ENCODE measurements around the gene ERMP1. TPM values are rescaled to one million over a fixed set of nuclear protein-coding genes. Genes with fewer than 3 reads are reported as not detected.

The ERMP1 gene
- total and polyA plus RNA-seq, 10 of the 15 experiments (the other 5 are each of a cell fraction or from before 2014, with no cell fraction given): 2.4 to 42.1 (median 8.1) TPM

- H3K4me1 ChIP-seq (ENCODE audit: control insufficient read depth, insufficient read depth, low read length): no peaks in the 10 kb centered on the region
- in situ Hi-C loops (cut with MboI) (no loop called here), intact Hi-C loops (cut with micrococcal nuclease; ENCODE audit: unreplicated experiment) (no loop called here)
- ChIA-PET CTCF (interaction anchor here (1.0 to 4.3 kb wide), 5 partner anchors 12 to 234 kb away, joined by 3 to 23 read pairs (median 4); partner anchors contain the start of gene ERMP1), POLR2A (interaction anchor here (1.1 to 3.8 kb wide), 2 partner anchors 10 to 12 kb away, joined by 3 to 17 read pairs; partner anchors contain the start of gene ERMP1), RAD21 (ENCODE audit: unreplicated experiment) (interaction anchor here (0.7 to 1.4 kb wide), 3 partner anchors 12 to 197 kb away, joined by 3 read pairs; no protein-coding TSS in a partner anchor), SMC1A (ENCODE audit: uncharacterized antibody, unreplicated experiment) (interaction anchor here (0.6 to 4.3 kb wide), 7 partner anchors 9 to 1062 kb away, joined by 3 to 41 read pairs (median 5); partner anchors contain the start of gene ERMP1)
- H3K36me3 ChIP-seq (ENCODE audit: control insufficient read depth in 2 of 2, insufficient read depth in 2 of 2, low read length in 1 of 2): peaks cover 2 to 14% of the 10 kb centered on the region in 2 experiments
- H3K4me3 ChIP-seq: no peak overlapping the region
- DNase-seq (ENCODE audit: low read depth, low spot score) (no peak), ATAC-seq (peak; percentile 73), FAIRE-seq (no peak)
- peak overlapping the region; percentile 30; the same call in 1 of the 2 replicates for H3K27ac ChIP-seq (ENCODE audit: control insufficient read depth, insufficient read depth)
- H3K9me3 ChIP-seq (replicated peaks; ENCODE audit: control insufficient read depth, insufficient read depth, low read length): no peaks in the 10 kb centered on the region
- H3K79me2 ChIP-seq (ENCODE audit: control insufficient read depth, insufficient read depth, low read length): no peaks in the 10 kb centered on the region
- no peak overlapping the region for H3K9ac ChIP-seq (ENCODE audit: control insufficient read depth, insufficient read depth, low read length)
- no peak overlapping the region for H2AFZ ChIP-seq (ENCODE audit: control insufficient read depth, low read depth, low read length)
- 33% methylated on average over 1 of the region's 1 CpG for WGBS (ENCODE audit: insufficient coverage, insufficient replicate concordance, low lambda C conversion rate, missing lambda C conversion rate)
- no peak overlapping the region for H3K4me2 ChIP-seq (ENCODE audit: control insufficient read depth, insufficient read depth)
- H3K27me3 ChIP-seq (replicated peaks in 1 of 2; ENCODE audit: control insufficient read depth in 2 of 2, insufficient read depth in 2 of 2, low read length in 1 of 2): no peaks in the 10 kb centered on the region
- H4K20me1 ChIP-seq (ENCODE audit: control insufficient read depth, insufficient read depth): no peaks in the 10 kb centered on the region
- BruUV-seq (replicated peaks): no TSS peak
- no peak for TF ChIP-seq SPI1 (IDR thresholded peaks at IDR 0.05; ENCODE audit: borderline replicate concordance, insufficient read depth, low read depth, low read length)
- 0 out of 2 replicates have a peak, but pooled peaks have one; percentile 36 for TF ChIP-seq ZNF24 (IDR thresholded peaks at IDR 0.05)
- no peak for TF ChIP-seq SMAD5 (IDR thresholded peaks at IDR 0.05; ENCODE audit: low read depth)
- TF ChIP-seq RFX5 (IDR thresholded peaks at IDR 0.05; ENCODE audit: low read depth, low read length): no peak
- no peak for TF ChIP-seq ASH2L (IDR thresholded peaks at IDR 0.05; ENCODE audit: borderline replicate concordance, low read depth)
- TF ChIP-seq LARP7 (IDR thresholded peaks at IDR 0.05): no peak
- no peak for TF ChIP-seq ZNF687 (IDR thresholded peaks at IDR 0.05)
- TF ChIP-seq E2F4 (IDR thresholded peaks at IDR 0.05; ENCODE audit: low read depth, low read length): no peak
- TF ChIP-seq HDGF (IDR thresholded peaks at IDR 0.05): no peak
- no peak for TF ChIP-seq SIX5 (IDR thresholded peaks at IDR 0.05; ENCODE audit: low read depth, low read length, severe bottlenecking)
- no peak for TF ChIP-seq HDAC6 (IDR thresholded peaks at IDR 0.05; ENCODE audit: unreplicated experiment)
- peak; percentile 42 for TF ChIP-seq ATF7 (IDR thresholded peaks at IDR 0.05; ENCODE audit: low read depth)
- peak; percentile 68; the same call in 1 of the 2 replicates for TF ChIP-seq CREB1 (IDR thresholded peaks at IDR 0.05; ENCODE audit: low read depth)
- TF ChIP-seq MTA3 (IDR thresholded peaks at IDR 0.05; ENCODE audit: borderline replicate concordance, low read length): no peak
- TF ChIP-seq EED (IDR thresholded peaks at IDR 0.05; ENCODE audit: low read depth): no peak
- no peak for TF ChIP-seq CHD1 (IDR thresholded peaks at IDR 0.05; ENCODE audit: low read depth, low read length)
- TF ChIP-seq NFYB (IDR thresholded peaks at IDR 0.05; ENCODE audit: insufficient read depth, low read depth, low read length): no peak
- TF ChIP-seq CHD4 (IDR thresholded peaks at IDR 0.05): no peak
- no peak for TF ChIP-seq TCF7 (IDR thresholded peaks at IDR 0.05; ENCODE audit: borderline replicate concordance)
- TF ChIP-seq POLR2AphosphoS5 (IDR thresholded peaks at IDR 0.05; ENCODE audit: low read length): no peak
- 0 out of 4 replicates have a peak, but pooled peaks of 1 of the 2 experiments have one; percentile 10 for TF ChIP-seq EP300 (IDR thresholded peaks at IDR 0.05; ENCODE audit: borderline replicate concordance in 1 of 2, control insufficient read depth in 1 of 2, low read depth in 2 of 2, low read length in 2 of 2)
Observed at GRCh38 chr9:5820425-5820824, 12.5 kb downstream of the ERMP1 start.

Data from GM12878 (cell line).